ENCODE measurements around the gene TMEM185B. TPM values are rescaled to one million over a fixed set of nuclear protein-coding genes. Genes with fewer than 3 reads are reported as not detected.
"Not testable (repeated sequence)": the region's sequence is repeated elsewhere in the genome, so short reads cannot be mapped to it uniquely, and the experiment has no call there.

Gene TMEM185B
- total RNA-seq, 2 experiments from 2014 or later: 20.3 to 21.4 TPM

DNA sequence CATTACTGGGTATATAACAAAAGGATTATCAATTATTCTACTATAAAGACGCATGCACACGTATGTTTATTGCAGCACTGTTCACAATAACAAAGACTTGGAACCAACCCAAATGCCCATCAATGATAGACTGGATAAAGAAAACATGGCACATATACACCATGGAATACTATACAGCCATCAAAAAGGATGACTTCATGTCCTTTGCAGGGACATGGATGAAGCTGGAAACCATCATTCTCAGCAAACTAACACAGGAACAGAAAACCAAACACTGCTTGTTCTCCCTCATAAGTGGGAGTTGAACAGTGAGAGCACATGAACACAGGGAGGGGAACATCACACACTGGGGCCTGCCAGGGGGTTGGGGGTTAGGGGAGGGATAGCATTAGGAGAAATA, 12.0 kb upstream of the TMEM185B start:
- Mint-ChIP-seq H3K36me3 (peaks cover 17% of the 10 kb centered on the region), H3K4me1 (peaks cover 24% of the 10 kb centered on the region)
- H3K9me3 Mint-ChIP-seq (ENCODE audit: low read depth); H3K4me3 Mint-ChIP-seq; H3K27ac Mint-ChIP-seq; ATAC-seq; H3K27me3 Mint-ChIP-seq; DNase-seq: not testable (repeated sequence)
- CTCF ChIA-PET: interaction anchor here (0.8 to 4.9 kb wide), 2 partner anchors 17 to 78 kb away, joined by 3 to 24 read pairs; partner anchors contain the start of gene RALB

DNA sequence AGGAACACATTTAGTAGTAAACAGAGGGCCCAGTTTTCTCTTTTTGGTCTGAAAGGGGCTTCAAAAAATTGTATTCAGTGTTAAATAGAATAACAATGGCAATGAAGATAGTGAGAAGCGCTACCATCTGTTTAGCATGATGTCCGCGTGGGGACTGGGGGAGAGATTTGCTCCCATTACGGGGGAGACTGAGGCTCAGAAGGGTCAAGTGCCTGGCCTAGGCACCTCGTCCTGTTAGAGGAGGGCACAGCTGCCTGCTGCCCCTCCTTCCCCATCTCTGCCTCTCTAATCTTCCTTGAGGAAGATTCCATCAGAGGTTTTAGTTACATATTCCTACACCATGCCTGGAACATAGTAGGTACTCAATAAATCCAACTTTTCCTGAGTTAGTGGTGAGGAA, 10.1 kb upstream of the TMEM185B start:
- Mint-ChIP-seq H3K36me3 (peaks cover 32% of the 10 kb centered on the region), H3K9me3 (ENCODE audit: low read depth) (no peaks in the 10 kb centered on the region), H3K27me3 (no peaks in the 10 kb centered on the region), H3K4me3 (peak overlapping the region; percentile 97), H3K4me1 (peaks cover 41% of the 10 kb centered on the region), H3K27ac (peak overlapping the region; percentile 98)
- DNase-seq: no peak
- no peak for ATAC-seq
- CTCF ChIA-PET: interaction anchor here (1.4 to 4.9 kb wide), 4 partner anchors 19 to 80 kb away, joined by 3 to 29 read pairs (median 14); partner anchors contain the start of gene RALB

DNA sequence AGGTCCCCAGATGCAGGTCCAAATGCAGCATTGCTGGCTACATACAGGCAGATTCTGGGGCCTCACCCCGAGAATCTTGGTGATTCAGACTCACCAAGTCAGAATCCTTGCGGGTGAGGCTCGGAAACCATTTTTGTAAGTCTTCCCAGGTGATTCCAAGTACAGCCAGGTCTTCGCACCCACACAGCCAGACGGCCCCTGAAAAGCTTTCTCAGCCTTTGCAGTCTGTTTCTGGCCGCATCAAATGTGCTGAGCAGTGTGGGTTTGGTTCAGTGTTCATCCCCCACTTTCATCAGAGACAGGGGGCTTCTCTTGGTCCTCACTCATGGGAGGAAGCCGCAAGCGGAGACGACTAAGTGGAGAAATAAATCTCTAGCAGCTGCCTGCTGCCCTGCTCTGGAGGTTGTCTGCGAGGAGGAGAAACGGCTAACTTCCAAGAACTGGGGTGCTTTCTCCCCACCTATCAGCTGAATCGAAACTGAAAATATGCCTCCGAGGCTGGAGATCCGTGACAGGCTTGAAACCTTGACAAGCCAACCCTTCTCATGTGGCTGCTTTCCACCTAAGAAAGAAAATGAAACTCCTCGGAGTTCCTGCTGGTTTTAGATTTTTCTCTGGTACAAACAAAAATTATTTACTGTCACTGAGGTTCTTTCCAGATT, 8.9 kb upstream of the TMEM185B start:
- DNase-seq (peak; percentile 93), ATAC-seq (peak; percentile 93)
- Mint-ChIP-seq H3K27me3 (no peaks in the 10 kb centered on the region), H3K4me1 (peaks cover 48% of the 10 kb centered on the region), H3K36me3 (peaks cover 40% of the 10 kb centered on the region), H3K27ac (peak overlapping the region; percentile 98), H3K4me3 (peak overlapping the region; percentile 97), H3K9me3 (ENCODE audit: low read depth) (no peaks in the 10 kb centered on the region)
- CTCF ChIA-PET: interaction anchor here (0.7 to 4.9 kb wide), 13 partner anchors 9 to 81 kb away, joined by 3 to 29 read pairs (median 4); partner anchors contain the start of genes RALB and TMEM185B

DNA sequence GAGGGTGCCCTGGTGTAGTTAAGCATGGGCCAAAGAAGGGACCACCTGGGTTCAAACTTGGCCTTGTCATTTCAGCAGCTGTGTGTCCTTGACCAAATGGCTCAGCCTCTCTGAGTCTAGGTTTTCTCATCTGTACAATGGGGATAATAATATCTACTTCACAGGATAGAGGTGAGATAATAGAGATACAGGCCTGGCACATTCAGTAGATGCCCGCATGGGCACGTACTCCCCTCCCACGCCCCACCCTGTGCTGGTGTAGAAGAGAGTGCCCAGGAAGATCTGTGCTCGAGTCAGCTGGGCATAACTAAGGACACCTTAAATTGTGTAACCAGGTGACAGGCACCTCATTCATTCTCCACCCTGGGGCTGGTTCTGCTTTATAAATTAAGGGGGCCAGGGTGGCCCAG, 8.4 kb upstream of the TMEM185B start:
- CTCF ChIA-PET: interaction anchor here (0.7 to 4.9 kb wide), 11 partner anchors 10 to 81 kb away, joined by 3 to 29 read pairs (median 4); partner anchors contain the start of gene RALB
- H3K4me1 Mint-ChIP-seq: peaks cover 52% of the 10 kb centered on the region
- peak; percentile 27 for ATAC-seq
- DNase-seq: no peak
- peak overlapping the region; percentile 97 for H3K4me3 Mint-ChIP-seq
- peaks cover 41% of the 10 kb centered on the region for H3K36me3 Mint-ChIP-seq
- peak overlapping the region; percentile 98 for H3K27ac Mint-ChIP-seq
- H3K27me3 Mint-ChIP-seq: no peaks in the 10 kb centered on the region
- H3K9me3 Mint-ChIP-seq (ENCODE audit: low read depth): no peaks in the 10 kb centered on the region

DNA sequence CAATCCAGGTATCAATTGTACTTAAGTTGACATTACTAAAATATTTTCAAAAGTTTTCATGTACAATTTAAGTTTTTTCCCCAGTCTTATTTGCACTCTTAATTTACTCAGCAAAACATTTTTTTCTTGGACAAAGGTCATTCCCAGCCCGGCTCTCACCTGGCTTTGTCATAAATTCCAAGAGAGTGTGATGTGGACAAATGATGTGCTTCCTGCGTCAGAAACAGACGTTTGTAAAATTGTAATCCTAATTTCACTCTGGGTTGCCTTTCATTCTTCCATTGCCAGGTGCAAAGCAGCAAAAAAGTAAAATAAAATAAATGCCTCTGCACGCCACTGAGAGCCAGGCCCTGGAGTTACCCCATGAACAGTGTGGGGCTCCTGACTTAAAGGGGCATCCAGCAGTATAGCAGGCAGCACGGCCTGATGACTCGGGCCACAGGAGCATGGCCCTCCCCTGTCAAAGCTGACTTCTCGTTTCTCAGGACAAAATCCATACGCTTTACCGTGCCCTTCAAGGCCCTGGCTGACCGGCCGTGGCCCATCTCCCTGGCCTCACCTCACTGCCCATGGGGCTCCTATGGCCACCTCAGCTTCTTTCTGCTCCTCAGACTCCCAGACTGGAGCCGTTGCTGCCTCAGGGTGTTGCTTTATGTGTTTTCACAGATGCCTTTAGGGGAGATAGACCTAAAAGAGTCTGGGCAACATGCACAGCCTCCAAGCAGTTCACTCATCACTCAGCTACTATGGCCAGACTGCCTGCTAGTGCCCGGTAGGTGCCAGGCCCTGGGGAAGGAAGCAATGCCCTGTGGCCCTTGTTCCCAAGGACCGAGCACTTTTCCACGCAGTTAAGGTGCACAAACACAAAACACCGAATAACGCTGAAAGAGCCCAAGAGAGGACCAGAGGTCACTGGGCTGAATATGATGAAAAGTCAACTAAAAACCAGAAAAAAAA, 7.6 kb upstream of the TMEM185B start:
- peak overlapping the region; percentile 97 for H3K4me3 Mint-ChIP-seq
- no peaks in the 10 kb centered on the region for H3K27me3 Mint-ChIP-seq
- no peak for DNase-seq
- CTCF ChIA-PET: interaction anchor here (1.0 to 4.9 kb wide), 9 partner anchors 9 to 84 kb away, joined by 3 to 29 read pairs (median 5); partner anchors contain the start of gene RALB
- ATAC-seq: no peak
- H3K4me1 Mint-ChIP-seq: peaks cover 60% of the 10 kb centered on the region
- peaks cover 47% of the 10 kb centered on the region for H3K36me3 Mint-ChIP-seq
- H3K27ac Mint-ChIP-seq: peak overlapping the region; percentile 98
- H3K9me3 Mint-ChIP-seq (ENCODE audit: low read depth): no peaks in the 10 kb centered on the region

DNA sequence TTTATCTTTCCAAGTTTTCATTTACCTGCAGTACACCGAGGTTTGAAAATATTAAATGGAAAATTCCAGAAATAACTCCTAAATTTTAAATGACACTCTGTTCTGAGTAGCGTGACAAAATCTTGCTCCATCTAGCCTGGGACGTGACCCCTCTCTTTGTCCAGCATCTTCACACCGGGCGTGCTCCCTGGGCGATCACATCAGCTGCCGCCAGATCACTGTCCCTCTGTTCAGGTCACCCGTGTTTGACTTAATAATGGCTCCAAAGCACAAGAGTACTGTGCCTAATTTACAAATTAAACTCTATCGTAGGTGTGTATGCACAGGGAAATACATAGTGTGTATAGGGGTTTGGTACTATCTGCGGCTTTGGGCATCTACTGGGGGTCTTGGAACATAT, 6.1 kb upstream of the TMEM185B start:
- no peaks in the 10 kb centered on the region for H3K9me3 Mint-ChIP-seq (ENCODE audit: low read depth)
- H3K4me1 Mint-ChIP-seq: peaks cover 72% of the 10 kb centered on the region
- peak overlapping the region; percentile 61 for H3K27ac Mint-ChIP-seq
- H3K4me3 Mint-ChIP-seq: peak overlapping the region; percentile 31
- no peaks in the 10 kb centered on the region for H3K27me3 Mint-ChIP-seq
- peaks cover 47% of the 10 kb centered on the region for H3K36me3 Mint-ChIP-seq
- ATAC-seq (no peak), DNase-seq (no peak)
- CTCF ChIA-PET: interaction anchor here (0.6 to 3.9 kb wide), 3 partner anchors 33 to 84 kb away, joined by 3 to 29 read pairs (median 4); no protein-coding TSS in a partner anchor

DNA sequence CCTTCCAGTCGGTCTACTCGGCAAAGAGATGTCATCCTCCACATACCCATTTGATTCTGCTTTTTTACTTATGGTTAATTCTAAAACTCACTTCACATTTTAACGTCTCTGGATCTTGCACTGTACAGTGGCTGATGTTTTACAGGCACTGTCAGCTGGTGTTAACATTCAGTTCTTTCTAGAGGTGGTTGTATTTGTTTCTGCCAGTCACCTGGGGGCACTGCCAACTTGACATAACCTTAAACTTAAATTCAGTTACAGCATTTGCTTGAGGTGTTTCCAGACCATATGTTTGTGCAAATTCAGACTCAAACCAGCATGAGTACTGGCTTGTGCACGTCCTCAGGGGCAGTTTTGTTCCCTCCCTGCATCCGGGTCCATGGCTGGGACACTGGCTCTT, 5.3 kb upstream of the TMEM185B start:
- Mint-ChIP-seq H3K27ac (peak overlapping the region; percentile 54), H3K4me3 (no peak overlapping the region), H3K4me1 (peaks cover 76% of the 10 kb centered on the region), H3K9me3 (ENCODE audit: low read depth) (no peaks in the 10 kb centered on the region), H3K27me3 (no peaks in the 10 kb centered on the region), H3K36me3 (peaks cover 47% of the 10 kb centered on the region)
- ATAC-seq (no peak), DNase-seq (no peak)
- CTCF ChIA-PET: interaction anchor here (1.0 to 1.5 kb wide), 4 partner anchors 9 to 85 kb away, joined by 3 to 7 read pairs (median 4); no protein-coding TSS in a partner anchor

DNA sequence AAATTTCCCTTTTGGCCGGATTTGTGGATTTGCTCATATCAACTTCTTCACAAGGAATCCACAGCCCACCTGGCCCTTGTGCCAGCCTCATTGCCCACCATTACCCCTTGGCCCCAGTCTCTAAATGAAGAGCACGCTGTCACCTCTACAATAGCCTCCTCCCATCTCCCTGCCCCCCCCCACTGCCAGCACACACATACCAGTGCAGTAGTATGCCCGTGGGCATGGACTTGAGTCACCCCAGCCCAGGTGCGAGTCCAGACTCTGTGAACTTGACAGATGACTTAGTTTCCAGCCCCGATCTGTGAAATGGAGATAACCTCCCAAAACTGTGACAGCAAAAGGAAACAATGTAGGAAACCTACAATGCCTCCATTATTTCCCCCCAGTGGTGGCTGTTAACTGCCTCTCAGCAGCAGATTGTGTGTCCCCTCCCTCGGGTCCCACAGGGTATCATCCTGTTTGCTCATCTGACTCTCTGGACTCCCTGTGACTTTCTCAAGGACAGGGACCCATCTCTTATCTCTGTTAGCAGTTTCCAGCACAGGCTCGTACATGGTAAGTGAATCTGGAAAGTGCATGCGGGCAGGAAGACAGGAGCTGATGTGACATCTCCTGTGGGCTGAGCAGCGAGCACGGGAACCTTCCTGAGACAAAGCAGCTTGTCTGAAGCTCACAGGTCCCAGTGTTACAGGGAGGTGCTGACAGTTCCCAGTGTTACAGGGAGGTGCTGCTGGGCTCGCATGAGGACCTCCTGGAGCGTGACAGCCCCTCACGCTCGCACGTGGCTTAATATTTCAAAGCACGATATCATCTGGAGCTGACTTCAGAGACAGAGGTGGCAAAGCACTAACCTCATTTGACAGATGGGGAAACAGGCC, 4.2 kb upstream of the TMEM185B start:
- Mint-ChIP-seq H3K9me3 (ENCODE audit: low read depth) (no peaks in the 10 kb centered on the region), H3K27ac (peak overlapping the region; percentile 18), H3K36me3 (peaks cover 51% of the 10 kb centered on the region), H3K4me3 (no peak overlapping the region), H3K4me1 (peaks cover 73% of the 10 kb centered on the region), H3K27me3 (no peaks in the 10 kb centered on the region)
- CTCF ChIA-PET: interaction anchor here (1.0 to 1.5 kb wide), 6 partner anchors 8 to 86 kb away, joined by 3 to 7 read pairs (median 3); no protein-coding TSS in a partner anchor
- DNase-seq (no peak), ATAC-seq (no peak)

DNA sequence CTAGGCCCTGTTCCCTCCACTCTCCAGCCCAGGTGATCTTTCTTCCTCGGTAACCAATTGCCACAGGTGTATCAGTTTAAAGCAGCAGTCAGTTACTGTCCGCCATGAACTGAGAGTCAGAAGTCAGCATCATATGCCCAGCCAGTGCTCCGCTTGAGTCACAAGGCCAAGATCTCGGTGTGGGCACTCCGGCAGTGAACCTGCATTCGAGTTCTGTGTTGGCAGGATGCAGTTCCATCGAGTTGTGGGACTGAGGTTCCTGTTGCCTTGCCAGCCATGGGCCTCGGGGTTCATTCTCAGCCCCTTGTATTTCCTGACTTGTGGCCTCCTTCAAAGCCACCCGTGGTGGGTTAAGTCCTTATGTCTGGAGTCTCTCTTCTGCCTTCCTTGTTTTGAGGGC, 3.1 kb upstream of the TMEM185B start:
- no peak overlapping the region for H3K4me3 Mint-ChIP-seq
- CTCF ChIA-PET: interaction anchor here (1.2 kb wide), 1 partner anchor 87 kb away, joined by 3 read pairs; no protein-coding TSS in a partner anchor
- ATAC-seq (no peak), DNase-seq (no peak)
- H3K27me3 Mint-ChIP-seq: no peaks in the 10 kb centered on the region
- peak overlapping the region; percentile 14 for H3K27ac Mint-ChIP-seq
- no peaks in the 10 kb centered on the region for H3K9me3 Mint-ChIP-seq (ENCODE audit: low read depth)
- peaks cover 83% of the 10 kb centered on the region for H3K4me1 Mint-ChIP-seq
- H3K36me3 Mint-ChIP-seq: peaks cover 53% of the 10 kb centered on the region

DNA sequence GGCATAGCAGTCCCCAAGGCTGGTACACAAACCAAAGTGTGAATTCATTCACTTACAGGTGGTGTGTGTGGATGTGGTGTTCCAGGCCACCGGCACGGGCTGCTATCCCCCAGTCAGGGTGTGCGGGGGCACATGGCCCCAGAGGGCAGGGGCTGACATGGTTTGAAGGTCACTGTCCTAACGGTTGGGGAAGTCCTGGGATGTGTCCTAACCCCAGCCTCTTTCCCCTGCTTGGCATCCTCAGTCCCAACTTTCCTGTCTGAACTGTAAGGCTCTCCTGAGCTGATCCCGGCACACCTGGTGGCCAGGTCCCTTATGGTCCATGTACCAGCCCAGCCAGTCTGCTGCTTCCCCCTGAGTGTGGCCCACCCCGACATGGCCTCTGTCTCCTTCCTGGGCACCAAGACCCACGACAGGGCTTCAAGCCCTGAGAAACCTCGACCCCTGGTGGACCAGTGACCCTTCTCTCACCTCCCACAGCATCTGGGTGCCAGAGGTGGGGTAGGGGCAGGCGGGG, 2.4 kb upstream of the TMEM185B start:
- H3K4me3 Mint-ChIP-seq: no peak overlapping the region
- ATAC-seq: no peak
- H3K4me1 Mint-ChIP-seq: peaks cover 86% of the 10 kb centered on the region
- DNase-seq: no peak
- peak overlapping the region; percentile 53 for H3K27ac Mint-ChIP-seq
- no peaks in the 10 kb centered on the region for H3K9me3 Mint-ChIP-seq (ENCODE audit: low read depth)
- CTCF ChIA-PET: interaction anchor here (1.0 to 1.5 kb wide), 2 partner anchors 49 to 88 kb away, joined by 3 to 6 read pairs; no protein-coding TSS in a partner anchor
- peaks cover 53% of the 10 kb centered on the region for H3K36me3 Mint-ChIP-seq
- H3K27me3 Mint-ChIP-seq: no peaks in the 10 kb centered on the region

DNA sequence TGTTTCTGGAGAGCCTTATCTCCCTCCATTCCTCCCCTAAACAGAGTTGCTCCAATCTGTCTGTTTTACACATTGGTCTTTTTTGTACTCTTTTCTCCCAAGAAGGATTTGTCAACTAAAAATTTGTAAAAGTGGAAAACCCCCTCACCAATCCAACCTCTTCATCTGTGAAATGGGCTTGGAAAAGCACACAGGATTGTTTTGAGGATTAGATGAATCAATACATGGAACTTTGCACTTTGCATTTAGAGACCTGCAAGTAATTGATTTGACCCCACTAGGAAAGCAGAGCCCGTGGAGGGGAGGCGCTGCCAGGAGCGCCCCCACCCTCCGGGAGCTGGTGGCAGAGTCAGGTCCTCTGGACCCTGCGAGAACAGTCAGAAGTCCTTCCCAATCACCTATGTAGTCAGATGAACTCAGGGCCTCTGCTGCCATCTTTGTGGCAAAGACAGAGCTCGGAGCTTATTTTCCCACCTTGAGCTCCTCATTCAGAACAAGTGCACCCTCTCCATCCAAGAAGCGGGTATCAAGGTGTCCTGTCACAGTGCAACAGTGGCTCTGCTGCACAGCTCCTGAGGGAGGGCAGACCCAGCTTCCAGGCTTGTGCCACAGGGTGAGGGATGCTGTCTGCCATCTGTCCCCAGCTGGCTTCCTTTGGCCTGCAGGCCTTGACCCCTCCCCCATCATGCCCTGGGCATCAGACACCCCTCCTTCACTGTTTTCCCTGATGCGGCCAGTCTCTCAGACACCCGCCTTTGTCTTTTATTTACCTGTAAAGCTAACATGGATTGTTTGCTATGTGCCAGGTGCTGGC, 1.7 kb upstream of the TMEM185B start:
- peak overlapping the region; percentile 88 for H3K27ac Mint-ChIP-seq
- DNase-seq (no peak), ATAC-seq (no peak)
- peaks cover 86% of the 10 kb centered on the region for H3K4me1 Mint-ChIP-seq
- H3K27me3 Mint-ChIP-seq: no peaks in the 10 kb centered on the region
- H3K4me3 Mint-ChIP-seq: peak overlapping the region; percentile 78
- CTCF ChIA-PET: interaction anchor here (1.0 to 1.5 kb wide), 3 partner anchors 48 to 90 kb away, joined by 3 to 6 read pairs (median 3); no protein-coding TSS in a partner anchor
- no peaks in the 10 kb centered on the region for H3K9me3 Mint-ChIP-seq (ENCODE audit: low read depth)
- H3K36me3 Mint-ChIP-seq: peaks cover 52% of the 10 kb centered on the region
